Brain microvascular endothelial cell (primary cell): ENCODE results near the gene TMIGD3.

ENCODE experiments used
- DNase-seq: peaks from one replicate; pipeline ENCODE4 v3.0.0-alpha.2; 2020
- H3K27ac ChIP-seq: fragments of 250-450 bp; sonication (Bioruptor Pico); 2 replicates; pipeline ENCODE4 v1.5.1; 2020; ENCODE audit warnings: mild to moderate bottlenecking, moderate library complexity
- H3K27me3 ChIP-seq: fragments of 250-450 bp; sonication (Bioruptor Pico); replicated peaks from 2 replicates; pipeline ENCODE4 v1.5.1; 2020; ENCODE audit warnings: mild to moderate bottlenecking
- H3K36me3 ChIP-seq: fragments of 250-450 bp; sonication (Bioruptor Pico); replicated peaks from 2 replicates; pipeline ENCODE4 v1.5.1; 2020; ENCODE audit warnings: mild to moderate bottlenecking
- H3K4me3 ChIP-seq: 2 replicates; pipeline ENCODE4 v1.5.1; 2011; ENCODE audit warnings: low read depth, mild to moderate bottlenecking, control low read depth, low read length, moderate library complexity
- in situ Hi-C: cut with HindIII; loops from 2 replicates; pipeline ENCODE4 v1.10.0; 2017; ENCODE audit warnings: low sequenced_read_pairs, low pct_ligation_motif_present
- TF ChIP-seq, protein P1 (sequence below): IDR thresholded peaks from 2 replicates; pipeline ENCODE4 v1.5.1; 2011; ENCODE audit warnings: low read depth, mild to moderate bottlenecking, moderate library complexity, low read length, control low read depth, inconsistent platforms; ENCODE audit errors: missing control alignments

Gene TMIGD3

DNA sequence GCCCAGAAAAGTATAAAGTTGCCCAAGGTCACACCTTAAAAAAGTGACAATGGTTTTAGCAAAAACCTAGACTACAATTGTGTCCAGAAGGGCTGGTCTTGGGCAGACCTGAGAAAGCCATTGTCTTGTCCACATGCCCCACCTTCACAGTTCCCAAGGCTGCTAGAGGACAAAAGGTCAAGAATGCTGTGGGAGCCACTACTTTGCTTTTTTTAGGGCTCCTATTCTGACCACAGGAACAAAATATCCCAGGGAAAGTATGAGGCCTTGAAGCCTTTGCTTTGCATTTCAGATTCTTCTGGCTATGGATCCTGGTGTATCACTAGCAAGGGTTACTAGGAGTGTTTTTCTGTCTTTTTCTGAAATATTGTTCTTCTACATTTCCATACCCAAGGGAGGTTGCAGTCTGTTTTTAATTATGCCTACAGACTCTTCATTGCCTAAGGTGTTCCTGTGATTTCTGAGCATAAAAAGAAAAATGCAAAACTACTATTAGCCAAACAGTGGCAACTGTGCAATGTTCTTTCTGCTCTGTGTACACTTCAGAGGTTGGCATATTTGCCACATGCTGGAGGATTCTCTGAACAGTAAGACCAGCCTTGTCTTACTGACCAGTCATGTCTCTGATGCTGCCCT is 18.9 kb downstream of the TMIGD3 start:
- Histone ChIP-seq H3K27ac (no peak overlapping the region), H3K27me3 (no peaks in the 10 kb centered on the region), H3K4me3 (no peak overlapping the region), H3K36me3 (no peaks in the 10 kb centered on the region)
- in situ Hi-C loops = no loop called here
- TF ChIP-seq, protein P1, sequence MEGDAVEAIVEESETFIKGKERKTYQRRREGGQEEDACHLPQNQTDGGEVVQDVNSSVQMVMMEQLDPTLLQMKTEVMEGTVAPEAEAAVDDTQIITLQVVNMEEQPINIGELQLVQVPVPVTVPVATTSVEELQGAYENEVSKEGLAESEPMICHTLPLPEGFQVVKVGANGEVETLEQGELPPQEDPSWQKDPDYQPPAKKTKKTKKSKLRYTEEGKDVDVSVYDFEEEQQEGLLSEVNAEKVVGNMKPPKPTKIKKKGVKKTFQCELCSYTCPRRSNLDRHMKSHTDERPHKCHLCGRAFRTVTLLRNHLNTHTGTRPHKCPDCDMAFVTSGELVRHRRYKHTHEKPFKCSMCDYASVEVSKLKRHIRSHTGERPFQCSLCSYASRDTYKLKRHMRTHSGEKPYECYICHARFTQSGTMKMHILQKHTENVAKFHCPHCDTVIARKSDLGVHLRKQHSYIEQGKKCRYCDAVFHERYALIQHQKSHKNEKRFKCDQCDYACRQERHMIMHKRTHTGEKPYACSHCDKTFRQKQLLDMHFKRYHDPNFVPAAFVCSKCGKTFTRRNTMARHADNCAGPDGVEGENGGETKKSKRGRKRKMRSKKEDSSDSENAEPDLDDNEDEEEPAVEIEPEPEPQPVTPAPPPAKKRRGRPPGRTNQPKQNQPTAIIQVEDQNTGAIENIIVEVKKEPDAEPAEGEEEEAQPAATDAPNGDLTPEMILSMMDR = no peak
- no peak for DNase-seq

DNA sequence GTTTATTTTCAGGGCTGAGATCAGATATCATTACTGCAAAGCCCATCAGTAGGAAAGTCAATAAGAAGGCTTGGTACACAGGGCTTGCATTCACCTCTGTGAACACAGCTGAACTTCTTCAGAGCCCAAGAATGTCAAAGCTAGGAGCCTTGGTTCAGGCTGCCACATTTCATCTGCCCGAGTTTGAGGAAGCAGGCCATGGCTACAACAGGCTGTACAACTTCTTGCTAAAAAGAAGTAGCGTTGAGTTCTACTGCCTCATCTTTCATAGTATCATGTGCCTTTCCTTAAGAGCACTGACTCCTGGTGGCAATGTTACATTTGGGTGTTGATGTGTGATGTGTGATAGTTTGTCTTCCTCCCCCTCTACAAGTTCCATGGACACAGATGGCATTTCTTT is 19.6 kb downstream of the TMIGD3 start:
- H3K27me3 ChIP-seq = no peaks in the 10 kb centered on the region
- in situ Hi-C loops = no loop called here
- H3K4me3 ChIP-seq = no peak overlapping the region
- TF ChIP-seq, protein P1 = no peak
- H3K36me3 ChIP-seq = no peaks in the 10 kb centered on the region
- DNase-seq = no peak
- no peak overlapping the region for H3K27ac ChIP-seq

DNA sequence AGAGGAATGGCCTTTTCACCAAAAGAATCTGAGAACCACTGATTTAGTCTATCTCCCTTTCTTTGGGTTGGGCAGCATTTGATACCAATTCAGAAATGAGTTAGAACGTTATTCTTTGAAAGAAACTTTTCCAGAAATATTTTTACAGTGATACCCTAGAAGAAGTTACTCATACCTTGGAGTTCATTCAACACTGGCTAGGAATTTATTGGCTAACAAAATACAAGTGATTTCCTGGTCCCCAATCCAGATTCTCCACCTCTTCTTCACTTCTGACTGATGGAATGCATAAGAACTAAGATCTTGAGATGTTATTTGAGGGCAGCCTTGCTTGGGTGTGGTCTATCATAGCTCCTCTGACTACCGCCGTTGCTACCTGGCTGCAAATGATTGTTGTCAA is 20.3 kb downstream of the TMIGD3 start:
- Histone ChIP-seq H3K27ac (no peak overlapping the region), H3K27me3 (no peaks in the 10 kb centered on the region), H3K4me3 (no peak overlapping the region), H3K36me3 (no peaks in the 10 kb centered on the region)
- TF ChIP-seq, protein P1 = no peak
- in situ Hi-C loops = no loop called here
- DNase-seq = no peak

DNA sequence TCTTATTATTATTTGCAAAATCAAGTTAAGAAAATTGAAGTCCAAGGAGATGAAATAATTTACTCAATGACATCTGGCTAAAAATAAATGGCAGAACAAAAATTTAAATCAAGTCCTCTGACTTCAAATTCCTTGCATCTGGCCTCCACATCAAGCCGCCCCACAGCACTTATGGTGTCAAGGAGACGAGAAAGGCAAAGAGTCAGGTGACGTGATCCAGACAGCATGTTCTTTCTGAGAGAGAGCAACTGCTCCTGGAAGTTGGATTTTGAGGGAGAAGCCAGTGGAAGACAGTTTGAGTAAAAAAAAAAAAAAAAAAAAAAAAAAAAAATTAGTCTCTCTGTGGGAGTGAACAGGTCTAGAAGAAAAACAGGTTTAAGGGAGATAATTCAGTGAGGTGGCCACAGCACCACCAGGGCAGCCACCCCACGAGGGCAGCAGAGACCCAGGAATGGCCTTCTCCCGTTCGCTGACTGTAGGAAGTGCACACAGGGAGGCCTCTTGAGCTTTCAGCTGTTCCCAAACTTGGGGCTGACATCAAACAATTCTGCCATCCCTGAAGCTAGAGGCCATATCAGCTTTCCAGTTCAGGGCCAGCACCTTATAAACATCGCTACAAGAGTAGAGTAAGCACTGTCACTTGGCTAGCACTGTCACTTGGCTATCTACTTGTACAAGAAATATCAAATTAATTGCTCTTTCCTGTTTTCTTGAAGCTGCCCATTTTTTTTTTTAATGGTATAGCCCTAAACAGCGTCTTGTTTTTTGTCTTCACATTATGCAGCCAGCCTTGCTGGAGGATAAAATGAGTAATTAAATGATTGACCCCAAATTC is 21.8 kb downstream of the TMIGD3 start:
- no peaks in the 10 kb centered on the region for H3K36me3 ChIP-seq
- TF ChIP-seq, protein P1 = peak; percentile 86
- H3K27ac ChIP-seq = no peak overlapping the region
- no peaks in the 10 kb centered on the region for H3K27me3 ChIP-seq
- in situ Hi-C loops = no loop called here
- no peak overlapping the region for H3K4me3 ChIP-seq
- DNase-seq = peak; percentile 49

DNA sequence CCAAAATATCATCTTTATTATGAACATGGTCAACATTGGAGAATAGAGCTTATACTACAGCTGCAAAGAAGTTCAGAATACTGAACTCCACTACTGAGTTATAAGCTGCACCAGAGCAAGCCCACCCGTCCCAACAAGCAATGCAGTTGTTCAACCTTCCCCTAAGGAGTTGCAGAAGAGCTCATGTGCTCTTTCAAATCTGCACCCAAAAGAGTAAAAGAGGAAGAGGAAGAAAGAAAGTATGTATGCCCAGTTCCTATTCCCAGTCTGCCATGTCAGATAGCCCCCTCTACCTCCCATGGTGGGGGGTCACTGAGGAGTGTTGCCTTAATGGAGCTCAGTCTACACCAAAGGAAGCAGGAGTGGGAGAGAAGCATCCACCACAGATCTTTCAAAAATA is 22.8 kb downstream of the TMIGD3 start:
- Histone ChIP-seq H3K4me3 (no peak overlapping the region), H3K27ac (no peak overlapping the region), H3K36me3 (no peaks in the 10 kb centered on the region), H3K27me3 (no peaks in the 10 kb centered on the region)
- TF ChIP-seq, protein P1 = no peak
- in situ Hi-C loops = no loop called here
- no peak for DNase-seq
